Fibroblast of gingiva (primary cell): ENCODE data around the gene FUCA2.

Source experiments
- DNase-seq: peaks from one replicate; pipeline ENCODE4 v3.0.0-alpha.2; 2011; ENCODE audit warnings: low read depth

The FUCA2 gene

GRCh38 chr6:143510991-143511891 is at the start of gene FUCA2:
FUCA2 (minus strand) TSS chr6:143511720; CDS start chr6:143511634, 86 bp downstream.
- peak; percentile 87 for DNase-seq

- DNase-seq, result no peak
These were observed 49.7 kb upstream of the FUCA2 start for GRCh38 chr6:143561105-143561704.

- DNase-seq, result peak; percentile 27
These were observed 47.6 kb upstream of the FUCA2 start for GRCh38 chr6:143559051-143559660.

- DNase-seq, result peak; percentile 11
These were observed 45.0 kb upstream of the FUCA2 start for GRCh38 chr6:143556529-143556928.

GRCh38 chr6:143555582-143555981 is 44.1 kb upstream of the FUCA2 start:
- DNase-seq, result no peak

- DNase-seq, result no peak
These were observed 43.6 kb upstream of the FUCA2 start for GRCh38 chr6:143555071-143555492.

- no peak for DNase-seq
These were observed 41.8 kb upstream of the FUCA2 start for GRCh38 chr6:143553337-143553736.

GRCh38 chr6:143549949-143550268 is 38.4 kb upstream of the FUCA2 start:
- no peak for DNase-seq

- DNase-seq, result no peak
These were observed 37.9 kb upstream of the FUCA2 start for GRCh38 chr6:143549221-143549948.

- DNase-seq, result no peak
These were observed 35.1 kb upstream of the FUCA2 start for GRCh38 chr6:143546599-143546998.

GRCh38 chr6:143545976-143546547 is 34.5 kb upstream of the FUCA2 start:
- DNase-seq, result peak; percentile 4

- no peak for DNase-seq
These were observed 33.6 kb upstream of the FUCA2 start for GRCh38 chr6:143545165-143545564.

- DNase-seq, result no peak
These were observed 32.6 kb upstream of the FUCA2 start for GRCh38 chr6:143544011-143544696.

- DNase-seq, result no peak
These were observed 31.9 kb upstream of the FUCA2 start for GRCh38 chr6:143543435-143543834.

GRCh38 chr6:143542888-143543287 is 31.4 kb upstream of the FUCA2 start:
- DNase-seq, result no peak

- no peak for DNase-seq
These were observed 28.7 kb upstream of the FUCA2 start for GRCh38 chr6:143540192-143540591.

GRCh38 chr6:143539734-143540133 is 28.2 kb upstream of the FUCA2 start:
- no peak for DNase-seq

- no peak for DNase-seq
These were observed 27.6 kb upstream of the FUCA2 start for GRCh38 chr6:143539106-143539505.

GRCh38 chr6:143538374-143538773 is 26.9 kb upstream of the FUCA2 start:
- DNase-seq, result no peak

GRCh38 chr6:143536866-143537691 is 25.6 kb upstream of the FUCA2 start:
- peak; percentile 57 for DNase-seq

- DNase-seq, result peak; percentile 28
These were observed 24.9 kb upstream of the FUCA2 start for GRCh38 chr6:143536461-143536865.
